Stimulated activated CD8-positive, alpha-beta memory T cell treated with anti-CD3 and anti-CD28 coated beads, Interleukin-4, amount 100 ng/mL, for 1 hour (primary cell): ENCODE results near the gene NID1.

Experiments
- DNase-seq, 2 donors: peaks; one replicate each; pipeline ENCODE4 v3.0.0-alpha.2; 2020; ENCODE audit warnings: low read depth in 2 of 2, low spot score in 1 of 2

Gene NID1

GRCh38 chr1:236067854-236068454 is 3.1 kb upstream of the NID1 start:
- no peak for DNase-seq

GRCh38 chr1:236066828-236067386 is 2.0 kb upstream of the NID1 start:
- peak in 1 of 2 donors; percentile 53 for DNase-seq

GRCh38 chr1:236066054-236066453 is 1.2 kb upstream of the NID1 start:
- no peak for DNase-seq

GRCh38 chr1:236065509-236066005 is 667 bp upstream of the NID1 start:
- DNase-seq, result no peak

GRCh38 chr1:236063919-236064673 is 794 bp downstream of the NID1 start:
- no peak for DNase-seq

GRCh38 chr1:236063551-236063918 is 1.4 kb downstream of the NID1 start:
- no peak for DNase-seq

GRCh38 chr1:236060286-236060685 is 4.6 kb downstream of the NID1 start:
- DNase-seq, result no peak

- no peak for DNase-seq
Measured at GRCh38 chr1:236059011-236059410, 5.9 kb downstream of the NID1 start.

- no peak for DNase-seq
Measured at GRCh38 chr1:236058141-236058934, 6.6 kb downstream of the NID1 start.

GRCh38 chr1:236057546-236057945 is 7.3 kb downstream of the NID1 start:
- DNase-seq, result no peak

- DNase-seq, result no peak
Measured at GRCh38 chr1:236052232-236052993, 12.5 kb downstream of the NID1 start.

GRCh38 chr1:236051242-236051791 is 13.6 kb downstream of the NID1 start:
- no peak for DNase-seq

- DNase-seq, result no peak
Measured at GRCh38 chr1:236045771-236046170, 19.1 kb downstream of the NID1 start.

GRCh38 chr1:236044341-236044740 is 20.5 kb downstream of the NID1 start:
- no peak for DNase-seq

GRCh38 chr1:236041631-236042618 is 23.0 kb downstream of the NID1 start:
- DNase-seq, result no peak

GRCh38 chr1:236039740-236040685 is 24.9 kb downstream of the NID1 start:
- DNase-seq, result no peak

- no peak for DNase-seq
Measured at GRCh38 chr1:236038034-236038433, 26.9 kb downstream of the NID1 start.

GRCh38 chr1:236035681-236036101 is 29.2 kb downstream of the NID1 start:
- DNase-seq, result no peak
